Heart left ventricle (tissue), 16 donors: Measurements from ENCODE around the gene AKR1C3. TPM values are rescaled to one million over a fixed set of nuclear protein-coding genes. Genes with fewer than 3 reads are reported as not detected.

Source experiments
- ATAC-seq, 4 donors: fragments of 200-7000 bp; cut with Tn5 transposase; one replicate each; pipeline ENCODE4 v1.9.1; 2020 to 2022; ENCODE audit warnings: moderate library complexity in 4 of 4, mild to moderate bottlenecking in 3 of 4, moderate number of reproducible peaks in 1 of 4
- DNase-seq, 5 donors: peaks; one replicate each; pipeline ENCODE4 v3.0.0-alpha.2; 2020
- H3K27ac ChIP-seq, 12 donors: fragments of 200-600 bp; sonication (generic) in 4 of 12; one replicate each; pipeline versions ENCODE4 v1.5.0 to v1.8.0; 2016 to 2022; ENCODE audit warnings: mild to moderate bottlenecking in 2 of 12
- H3K27me3 ChIP-seq, 9 donors: fragments of 200-600 bp; sonication (generic) in 2 of 9; one replicate each; pipeline versions ENCODE4 v1.5.1 to v1.8.0; 2016 to 2022; ENCODE audit warnings: mild to moderate bottlenecking in 3 of 9
- H3K36me3 ChIP-seq, 9 donors: fragments of 200-600 bp; sonication (generic) in 2 of 9; one replicate each; pipeline versions ENCODE4 v1.5.0 to v1.8.0; 2018 to 2022; ENCODE audit warnings: mild to moderate bottlenecking in 2 of 9
- H3K4me1 ChIP-seq, 12 donors: fragments of 200-600 bp; sonication (generic) in 4 of 12; one replicate each; pipeline versions ENCODE4 v1.5.0 to v1.8.0; 2016 to 2022; ENCODE audit warnings: mild to moderate bottlenecking in 3 of 12
- H3K4me3 ChIP-seq, 12 donors: fragments of 200-600 bp; sonication (generic) in 4 of 12; one replicate each; pipeline versions ENCODE4 v1.5.0 to v1.8.0; 2017 to 2022; ENCODE audit warnings: mild to moderate bottlenecking in 9 of 12, moderate library complexity in 4 of 12
- H3K9me3 ChIP-seq, 12 donors: fragments of 200-600 bp; sonication (generic) in 4 of 12; one replicate each; pipeline versions ENCODE4 v1.5.0 to v1.8.0; 2016 to 2022; ENCODE audit warnings: mild to moderate bottlenecking in 1 of 12
- CTCF ChIP-seq, 12 donors: fragments of 200-600 bp; sonication (generic) in 4 of 12; IDR thresholded peaks; one replicate each; pipeline versions ENCODE4 v1.5.0 to v1.8.0; 2018 to 2022; ENCODE audit warnings: antibody characterized with exemption in 12 of 12, mild to moderate bottlenecking in 5 of 12
- POLR2A ChIP-seq, 2 donors: fragments of 450-650 bp; IDR thresholded peaks; one replicate each; pipeline ENCODE4 v1.6.1; 2017; ENCODE audit warnings: antibody characterized with exemption in 2 of 2, mild to moderate bottlenecking in 2 of 2, moderate library complexity in 2 of 2
- WGBS, 4 donors: extraction: QIAGEN DNeasy Blood & Tissue Kit in 2 of 4; methylation state at CpG; one replicate each; pipeline versions ENCODE4 v1.1.5 to v1.1.7; 2013 to 2018; 5-methylcytosine and 5-hydroxymethylcytosine counted together
- intact Hi-C, 10 donors: fragments of 100-400 bp; cut with DNase I; formaldehyde crosslinking; loops; one replicate each; pipeline versions ENCODE4 v1.11.1 to v1.14.2; 2022
- polyA plus RNA-seq, 2 donors: library from polyadenylated mRNA; stranded (reverse); fragments of 200-250 nt; gene quantifications; one replicate each; pipeline ENCODE4 v1.2.3, GENCODE V29; 2013
- total RNA-seq, 9 donors: library from RNA; depleted of rRNA in 2 of 9; stranded (reverse); fragments of >200 nt in 2 of 9; fragmentation: NEBNext Ultra II Directional in 3 of 9; extraction: Animal tissue kit (Norgen Biotek cat#: 25700) in 3 of 9; gene quantifications; one replicate each; pipeline versions ENCODE4 v1.1.0 to v1.2.4, GENCODE V29; 2016 to 2023
- donor health status: ischemic (EF 13 %, LVEDD 7.1; RV severe dilation, severe dysfunction).
- donor health status: healthy with polysubstance abuse.
- donor health status: DM: no; HTN: yes; CAD: no.
- donor health status: DM: no; HTN: no; CAD: no.
- donor health status: ischemic (EF 25% LVEDD 6.9; RV normal size, moderate dysfunction).
- donor health status: ischemic (EF 25% LVEDD 5.7; RV mildly dilated, moderate dysfunction).
- donor health status: healthy.
- donor health status: DM: yes; HTN: yes; CAD: no.
- donor health status: ischemic (EF 35%, LVEDD 5.7; RV mildly dilated, moderate dysfunction).
- donor health status: nonischemic (EF 11% LVEDD 7.7; RV severe dilation, severe dysfunction).
- donor health status: DM: yes; HTN: yes; CAD: no.
- donor health status: PGD.
- donor health status: ischemic (EF 29% LVEDD 5.4; RV normal size, mild dysfunction).
- donor health status: nonischemic (EF 23%, LVEDD 6.1; RV moderate dilation, normal function).

The AKR1C3 gene
- total and polyA plus RNA-seq, 11 donors: 13.9 to 25.1 (median 21.1) TPM

- DNase-seq: no peak
- no peak for ATAC-seq
- 70 to 93% (median 86%) methylated on average over 1 of the region's 1 CpG for WGBS, 4 donors
- H3K36me3 ChIP-seq: peaks cover 0 to 71% (median 42%) of the 10 kb centered on the region in 9 donors
- TF ChIP-seq POLR2A (IDR thresholded peaks at IDR 0.05) (no peak), CTCF (IDR thresholded peaks at IDR 0.05) (no peak)
- H3K4me3 ChIP-seq: no peak overlapping the region
- no peak overlapping the region for H3K27ac ChIP-seq
- H3K9me3 ChIP-seq: no peaks in the 10 kb centered on the region
- no peaks in the 10 kb centered on the region for H3K27me3 ChIP-seq
- intact Hi-C loops: loop anchor here in 1 of 10 donors (10.0 kb wide), 1 partner anchor 169 kb away; no protein-coding TSS in a partner anchor
- no peaks in the 10 kb centered on the region for H3K4me1 ChIP-seq
Observed at GRCh38 chr10:5105626-5106025, 11.4 kb downstream of the AKR1C3 start.

- H3K36me3 ChIP-seq: peaks cover 0 to 62% (median 32%) of the 10 kb centered on the region in 9 donors
Observed at GRCh38 chr10:5106553-5106952, 12.3 kb downstream of the AKR1C3 start.

GRCh38 chr10:5107860-5108526 is 13.8 kb downstream of the AKR1C3 start:
- no peak for ATAC-seq
- H3K36me3 ChIP-seq: peaks cover 0 to 52% (median 25%) of the 10 kb centered on the region in 9 donors

More at GRCh38 chr10:5106553-5106952, 12.3 kb downstream of the AKR1C3 start:
- intact Hi-C loops: loop anchor here in 1 of 10 donors (10.0 kb wide), 1 partner anchor 168 kb away; no protein-coding TSS in a partner anchor
- H3K4me3 ChIP-seq: no peak overlapping the region
- no peak overlapping the region for H3K27ac ChIP-seq
- no peaks in the 10 kb centered on the region for H3K9me3 ChIP-seq
- ATAC-seq (no peak), DNase-seq (no peak)
- WGBS, 4 donors: 73 to 95% (median 86%) methylated on average over 1 of the region's 1 CpG
- TF ChIP-seq CTCF (IDR thresholded peaks at IDR 0.05) (no peak), POLR2A (IDR thresholded peaks at IDR 0.05) (no peak)
- H3K27me3 ChIP-seq: no peaks in the 10 kb centered on the region
- H3K4me1 ChIP-seq: no peaks in the 10 kb centered on the region

More at GRCh38 chr10:5107860-5108526, 13.8 kb downstream of the AKR1C3 start:
- no peak for DNase-seq
- Histone ChIP-seq H3K4me3 (no peak overlapping the region), H3K4me1 (no peaks in the 10 kb centered on the region), H3K27me3 (no peaks in the 10 kb centered on the region), H3K9me3 (no peaks in the 10 kb centered on the region), H3K27ac (no peak overlapping the region)
- intact Hi-C loops: loop anchor here in 1 of 10 donors (10.0 kb wide), 1 partner anchor 167 kb away; no protein-coding TSS in a partner anchor
- TF ChIP-seq CTCF (IDR thresholded peaks at IDR 0.05) (no peak), POLR2A (IDR thresholded peaks at IDR 0.05) (no peak)
- 54 to 79% (median 62%) methylated on average over 8 of the region's 8 CpGs for WGBS, 4 donors
